ENCODE results near the gene BACH2.

The BACH2 gene

GRCh38 chr6:90238496-90239266 is 58.0 kb downstream of the BACH2 start:
- no peak for TF ChIP-seq CTCF (IDR thresholded peaks at IDR 0.05; ENCODE audit: low read depth, low read length)
- H3K4me3 ChIP-seq (ENCODE audit: low read depth, low read length), result no peak overlapping the region

- no peak overlapping the region for H3K4me3 ChIP-seq (ENCODE audit: low read depth, low read length)
- no peak for TF ChIP-seq CTCF (IDR thresholded peaks at IDR 0.05; ENCODE audit: low read depth, low read length)
Measured at GRCh38 chr6:90237350-90237990, 59.2 kb downstream of the BACH2 start.

- no peak overlapping the region for H3K4me3 ChIP-seq (ENCODE audit: low read depth, low read length)
- no peak for TF ChIP-seq CTCF (IDR thresholded peaks at IDR 0.05; ENCODE audit: low read depth, low read length)
Measured at GRCh38 chr6:90233994-90234393, 62.6 kb downstream of the BACH2 start.

- no peak overlapping the region for H3K4me3 ChIP-seq (ENCODE audit: low read depth, low read length)
- no peak for TF ChIP-seq CTCF (IDR thresholded peaks at IDR 0.05; ENCODE audit: low read depth, low read length)
Measured at GRCh38 chr6:90233213-90233612, 63.4 kb downstream of the BACH2 start.

- H3K4me3 ChIP-seq (ENCODE audit: low read depth, low read length), result no peak overlapping the region
Measured at GRCh38 chr6:90231798-90232197, 64.8 kb downstream of the BACH2 start.

GRCh38 chr6:90231308-90231707 is 65.3 kb downstream of the BACH2 start:
- TF ChIP-seq CTCF (IDR thresholded peaks at IDR 0.05; ENCODE audit: low read depth, low read length), result no peak

More at GRCh38 chr6:90231798-90232197, 64.8 kb downstream of the BACH2 start:
- no peak for TF ChIP-seq CTCF (IDR thresholded peaks at IDR 0.05; ENCODE audit: low read depth, low read length)

GRCh38 chr6:90230548-90231215 is 66.0 kb downstream of the BACH2 start:
- TF ChIP-seq CTCF (IDR thresholded peaks at IDR 0.05; ENCODE audit: low read depth, low read length), result no peak
- no peak overlapping the region for H3K4me3 ChIP-seq (ENCODE audit: low read depth, low read length)

More at GRCh38 chr6:90231308-90231707, 65.3 kb downstream of the BACH2 start:
- no peak overlapping the region for H3K4me3 ChIP-seq (ENCODE audit: low read depth, low read length)
